HEK293 (cell line): ENCODE measurements around the gene IQCH.

ENCODE experiments used
- CTCF ChIP-seq: fragments of 450-650 bp; formaldehyde crosslinking; IDR thresholded peaks from 2 replicates; pipeline ENCODE4 v1.5.1; 2016; ENCODE audit warnings: missing biosample characterization, missing genetic modification characterization
- MEIS1 ChIP-seq: sonication (generic); formaldehyde crosslinking; IDR thresholded peaks from 2 replicates; pipeline ENCODE4 v1.8.1; 2022; ENCODE audit warnings: missing genetic modification reagents, mild to moderate bottlenecking, borderline replicate concordance
- TCF7L2 ChIP-seq: IDR thresholded peaks from 2 replicates; pipeline ENCODE4 v1.6.1; 2011; ENCODE audit warnings: low read depth, mild to moderate bottlenecking, inconsistent platforms, low read length, moderate library complexity, borderline replicate concordance
- ZNF10 ChIP-seq: fragments of 450-650 bp; formaldehyde crosslinking; IDR thresholded peaks from 2 replicates; pipeline ENCODE4 v1.5.1; 2017; ENCODE audit warnings: missing biosample characterization, missing genetic modification characterization
- ZNF155 ChIP-seq: fragments of 450-650 bp; formaldehyde crosslinking; IDR thresholded peaks from 2 replicates; pipeline ENCODE4 v1.5.1; 2016; ENCODE audit warnings: missing biosample characterization, missing genetic modification characterization
- ZNF19 ChIP-seq: fragments of 450-650 bp; formaldehyde crosslinking; IDR thresholded peaks from 2 replicates; pipeline ENCODE4; 2016; ENCODE audit warnings: missing biosample characterization, missing genetic modification characterization, low read depth
- ZNF639 ChIP-seq: fragments of 450-650 bp; formaldehyde crosslinking; IDR thresholded peaks from 2 replicates; pipeline ENCODE4 v1.5.1; 2016; ENCODE audit warnings: missing biosample characterization, missing genetic modification characterization
- ZSCAN16 ChIP-seq: fragments of 450-650 bp; formaldehyde crosslinking; IDR thresholded peaks from 2 replicates; pipeline ENCODE4 v1.5.1; 2016; ENCODE audit warnings: missing biosample characterization, missing genetic modification characterization
- ZSCAN4 ChIP-seq: fragments of 450-650 bp; formaldehyde crosslinking; IDR thresholded peaks from 2 replicates; pipeline ENCODE4 v1.5.1; 2017; ENCODE audit warnings: missing biosample characterization, missing genetic modification characterization

GRCh38 chr15:67548236-67548852 lies 293.8 kb downstream of the IQCH start:
- no peak for TF ChIP-seq CTCF (tag by site-specific recombination)
- TF ChIP-seq ZNF155 (tag by site-specific recombination): no peak
- TF ChIP-seq ZSCAN4 (tag by site-specific recombination): no peak
- no peak for TF ChIP-seq ZNF19 (tag by site-specific recombination)
- TF ChIP-seq TCF7L2: no peak
- TF ChIP-seq MEIS1 (CRISPR knock-in tag): no peak
- no peak for TF ChIP-seq ZSCAN16 (tag by site-specific recombination)
- TF ChIP-seq ZNF639 (tag by site-specific recombination): no peak
- TF ChIP-seq ZNF10 (tag by site-specific recombination): peak; percentile 92
